ENCODE results near the gene RBM47.

RBM47 gene

GRCh38 chr4:40612831-40613230, 16.8 kb downstream of the RBM47 start:
- TF ChIP-seq GATA3 (IDR thresholded peaks at IDR 0.05; ENCODE audit: low read depth, low read length), result no peak
- TF ChIP-seq GATA2 (IDR thresholded peaks at IDR 0.05; ENCODE audit: low read depth, low read length), result no peak

GRCh38 chr4:40612283-40612682, 17.4 kb downstream of the RBM47 start:
- TF ChIP-seq GATA2 (IDR thresholded peaks at IDR 0.05; ENCODE audit: low read depth, low read length), result no peak
- TF ChIP-seq GATA3 (IDR thresholded peaks at IDR 0.05; ENCODE audit: low read depth, low read length), result no peak

- TF ChIP-seq GATA3 (IDR thresholded peaks at IDR 0.05; ENCODE audit: low read depth, low read length), result no peak
- no peak for TF ChIP-seq GATA2 (IDR thresholded peaks at IDR 0.05; ENCODE audit: low read depth, low read length)
Observed at GRCh38 chr4:40608628-40609027, 21.0 kb downstream of the RBM47 start.

GRCh38 chr4:40607221-40607620, 22.4 kb downstream of the RBM47 start:
- no peak for TF ChIP-seq GATA3 (IDR thresholded peaks at IDR 0.05; ENCODE audit: low read depth, low read length)
- TF ChIP-seq GATA2 (IDR thresholded peaks at IDR 0.05; ENCODE audit: low read depth, low read length), result no peak

- TF ChIP-seq GATA2 (IDR thresholded peaks at IDR 0.05; ENCODE audit: low read depth, low read length), result no peak
- TF ChIP-seq GATA3 (IDR thresholded peaks at IDR 0.05; ENCODE audit: low read depth, low read length), result no peak
Observed at GRCh38 chr4:40606239-40606767, 23.4 kb downstream of the RBM47 start.

GRCh38 chr4:40603281-40603680, 26.4 kb downstream of the RBM47 start:
- TF ChIP-seq GATA3 (IDR thresholded peaks at IDR 0.05; ENCODE audit: low read depth, low read length) (no peak), GATA2 (IDR thresholded peaks at IDR 0.05; ENCODE audit: low read depth, low read length) (no peak)

- TF ChIP-seq GATA3 (IDR thresholded peaks at IDR 0.05; ENCODE audit: low read depth, low read length), result no peak
- TF ChIP-seq GATA2 (IDR thresholded peaks at IDR 0.05; ENCODE audit: low read depth, low read length), result no peak
Observed at GRCh38 chr4:40601641-40602040, 28.0 kb downstream of the RBM47 start.

GRCh38 chr4:40600850-40601249, 28.8 kb downstream of the RBM47 start:
- TF ChIP-seq GATA3 (IDR thresholded peaks at IDR 0.05; ENCODE audit: low read depth, low read length) (no peak), GATA2 (IDR thresholded peaks at IDR 0.05; ENCODE audit: low read depth, low read length) (no peak)

GRCh38 chr4:40599431-40599830, 30.2 kb downstream of the RBM47 start:
- TF ChIP-seq GATA2 (IDR thresholded peaks at IDR 0.05; ENCODE audit: low read depth, low read length), result no peak
- TF ChIP-seq GATA3 (IDR thresholded peaks at IDR 0.05; ENCODE audit: low read depth, low read length), result no peak

- TF ChIP-seq GATA2 (IDR thresholded peaks at IDR 0.05; ENCODE audit: low read depth, low read length) (no peak), GATA3 (IDR thresholded peaks at IDR 0.05; ENCODE audit: low read depth, low read length) (no peak)
Observed at GRCh38 chr4:40596522-40596921, 33.1 kb downstream of the RBM47 start.

- TF ChIP-seq GATA3 (IDR thresholded peaks at IDR 0.05; ENCODE audit: low read depth, low read length) (no peak), GATA2 (IDR thresholded peaks at IDR 0.05; ENCODE audit: low read depth, low read length) (no peak)
Observed at GRCh38 chr4:40595981-40596380, 33.7 kb downstream of the RBM47 start.

GRCh38 chr4:40594261-40595178, 35.1 kb downstream of the RBM47 start:
- no peak for TF ChIP-seq GATA2 (IDR thresholded peaks at IDR 0.05; ENCODE audit: low read depth, low read length)
- TF ChIP-seq GATA3 (IDR thresholded peaks at IDR 0.05; ENCODE audit: low read depth, low read length), result no peak

GRCh38 chr4:40592034-40592433, 37.6 kb downstream of the RBM47 start:
- TF ChIP-seq GATA3 (IDR thresholded peaks at IDR 0.05; ENCODE audit: low read depth, low read length), result no peak
- TF ChIP-seq GATA2 (IDR thresholded peaks at IDR 0.05; ENCODE audit: low read depth, low read length), result no peak

GRCh38 chr4:40587826-40588225, 41.8 kb downstream of the RBM47 start:
- TF ChIP-seq GATA2 (IDR thresholded peaks at IDR 0.05; ENCODE audit: low read depth, low read length) (no peak), GATA3 (IDR thresholded peaks at IDR 0.05; ENCODE audit: low read depth, low read length) (no peak)

GRCh38 chr4:40587351-40587750, 42.3 kb downstream of the RBM47 start:
- TF ChIP-seq GATA2 (IDR thresholded peaks at IDR 0.05; ENCODE audit: low read depth, low read length), result no peak
- TF ChIP-seq GATA3 (IDR thresholded peaks at IDR 0.05; ENCODE audit: low read depth, low read length), result no peak

Measured in SH-SY5Y (cell line).